ENCODE data around the gene MAPKAPK5. TPM values are rescaled to one million over a fixed set of nuclear protein-coding genes. Genes with fewer than 3 reads are reported as not detected.

Gene MAPKAPK5
- total RNA-seq, 1 donor from 2014 or later, result 61.2 TPM

GRCh38 chr12:111886662-111887545 is 44.9 kb downstream of the MAPKAPK5 start:
- ATAC-seq (ENCODE audit: low read depth), result no peak

GRCh38 chr12:111887926-111888745 is 46.1 kb downstream of the MAPKAPK5 start:
- H3K27ac Mint-ChIP-seq, result no peak overlapping the region
- intact Hi-C loops (cut with micrococcal nuclease), result no loop called here
- POLR2A ChIA-PET, result no interaction called here
- peaks cover 91% of the 10 kb centered on the region for H3K36me3 Mint-ChIP-seq (ENCODE audit: low read depth)
- DNase-seq (no peak), ATAC-seq (ENCODE audit: low read depth) (no peak)
- CTCF ChIA-PET, result no interaction called here
- H3K4me3 Mint-ChIP-seq, result no peak overlapping the region
- H3K9me3 Mint-ChIP-seq, result no peaks in the 10 kb centered on the region
- TF ChIP-seq, protein P1, sequence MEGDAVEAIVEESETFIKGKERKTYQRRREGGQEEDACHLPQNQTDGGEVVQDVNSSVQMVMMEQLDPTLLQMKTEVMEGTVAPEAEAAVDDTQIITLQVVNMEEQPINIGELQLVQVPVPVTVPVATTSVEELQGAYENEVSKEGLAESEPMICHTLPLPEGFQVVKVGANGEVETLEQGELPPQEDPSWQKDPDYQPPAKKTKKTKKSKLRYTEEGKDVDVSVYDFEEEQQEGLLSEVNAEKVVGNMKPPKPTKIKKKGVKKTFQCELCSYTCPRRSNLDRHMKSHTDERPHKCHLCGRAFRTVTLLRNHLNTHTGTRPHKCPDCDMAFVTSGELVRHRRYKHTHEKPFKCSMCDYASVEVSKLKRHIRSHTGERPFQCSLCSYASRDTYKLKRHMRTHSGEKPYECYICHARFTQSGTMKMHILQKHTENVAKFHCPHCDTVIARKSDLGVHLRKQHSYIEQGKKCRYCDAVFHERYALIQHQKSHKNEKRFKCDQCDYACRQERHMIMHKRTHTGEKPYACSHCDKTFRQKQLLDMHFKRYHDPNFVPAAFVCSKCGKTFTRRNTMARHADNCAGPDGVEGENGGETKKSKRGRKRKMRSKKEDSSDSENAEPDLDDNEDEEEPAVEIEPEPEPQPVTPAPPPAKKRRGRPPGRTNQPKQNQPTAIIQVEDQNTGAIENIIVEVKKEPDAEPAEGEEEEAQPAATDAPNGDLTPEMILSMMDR (IDR thresholded peaks at IDR 0.05), result no peak
- H3K4me1 Mint-ChIP-seq, result no peaks in the 10 kb centered on the region
- H3K27me3 Mint-ChIP-seq, result no peaks in the 10 kb centered on the region

More at GRCh38 chr12:111886662-111887545, 44.9 kb downstream of the MAPKAPK5 start:
- DNase-seq, result no peak
- TF ChIP-seq, protein P1 (IDR thresholded peaks at IDR 0.05), result no peak
- H3K36me3 Mint-ChIP-seq (ENCODE audit: low read depth), result peaks cover 91% of the 10 kb centered on the region
- no peak overlapping the region for H3K27ac Mint-ChIP-seq
- intact Hi-C loops (cut with micrococcal nuclease), result no loop called here
- ChIA-PET CTCF (no interaction called here), POLR2A (no interaction called here)
- no peak overlapping the region for H3K4me3 Mint-ChIP-seq
- no peaks in the 10 kb centered on the region for H3K9me3 Mint-ChIP-seq
- no peaks in the 10 kb centered on the region for H3K4me1 Mint-ChIP-seq
- H3K27me3 Mint-ChIP-seq, result no peaks in the 10 kb centered on the region

DNA sequence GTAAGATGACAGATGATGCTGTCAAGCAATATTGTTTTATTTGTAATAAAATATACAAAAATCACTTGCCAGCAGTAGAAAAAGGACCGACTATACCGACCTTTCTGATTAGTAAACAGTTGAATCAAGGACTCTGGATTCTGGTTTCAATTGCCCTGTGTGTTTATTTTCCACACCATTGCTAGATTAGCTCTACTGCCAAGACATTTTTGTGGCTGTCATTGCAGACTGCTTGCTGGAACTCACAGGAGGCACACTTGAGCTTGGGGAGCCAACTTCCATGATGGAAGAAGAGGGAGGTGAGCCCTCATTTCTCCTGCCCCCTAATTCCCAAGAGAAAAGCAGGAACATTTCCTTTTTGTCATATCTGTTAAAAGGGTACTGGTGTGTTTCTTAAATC is 51.3 kb downstream of the MAPKAPK5 start:
- TF ChIP-seq, protein P1 (IDR thresholded peaks at IDR 0.05), result no peak

GRCh38 chr12:111894556-111894955 is 52.5 kb downstream of the MAPKAPK5 start:
- ChIA-PET POLR2A (no interaction called here), CTCF (no interaction called here)
- Mint-ChIP-seq H3K27me3 (no peaks in the 10 kb centered on the region), H3K27ac (no peak overlapping the region), H3K9me3 (no peaks in the 10 kb centered on the region), H3K36me3 (ENCODE audit: low read depth) (peaks cover 71% of the 10 kb centered on the region), H3K4me3 (no peak overlapping the region), H3K4me1 (no peaks in the 10 kb centered on the region)
- TF ChIP-seq, protein P1 (IDR thresholded peaks at IDR 0.05), result no peak
- no peak for DNase-seq
- no peak for ATAC-seq (ENCODE audit: low read depth)
- intact Hi-C loops (cut with micrococcal nuclease), result no loop called here

More for the DNA sequence above, 51.3 kb downstream of the MAPKAPK5 start:
- no peak overlapping the region for H3K27ac Mint-ChIP-seq
- ChIA-PET CTCF (no interaction called here), POLR2A (interaction anchor here (0.7 to 1.0 kb wide), 2 partner anchors 120 to 1280 kb away, joined by 3 to 8 read pairs; partner anchors contain the start of genes ERP29 and TMEM116)
- H3K4me3 Mint-ChIP-seq, result no peak overlapping the region
- intact Hi-C loops (cut with micrococcal nuclease), result no loop called here
- peaks cover 76% of the 10 kb centered on the region for H3K36me3 Mint-ChIP-seq (ENCODE audit: low read depth)
- H3K4me1 Mint-ChIP-seq, result no peaks in the 10 kb centered on the region
- no peak for DNase-seq
- ATAC-seq (ENCODE audit: low read depth), result no peak
- no peaks in the 10 kb centered on the region for H3K27me3 Mint-ChIP-seq
- no peaks in the 10 kb centered on the region for H3K9me3 Mint-ChIP-seq

DNA sequence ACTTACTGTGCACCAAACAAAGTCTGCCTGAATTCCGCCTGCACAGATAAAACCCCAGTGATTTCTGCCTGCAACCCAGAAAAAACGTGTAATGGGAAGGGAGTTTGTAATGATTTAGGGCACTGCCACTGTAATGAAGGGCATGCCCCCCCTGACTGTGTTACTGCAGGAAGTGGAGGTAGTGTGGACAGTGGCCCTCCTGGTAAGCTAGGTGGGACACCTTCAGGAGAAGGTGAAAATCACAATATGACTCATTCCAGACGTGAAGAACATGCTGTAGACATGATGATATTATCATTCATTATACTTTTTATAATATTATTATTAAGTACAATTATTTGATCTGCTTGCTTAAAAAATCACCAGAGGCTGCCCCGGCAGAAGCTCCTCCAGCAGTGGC is 59.2 kb downstream of the MAPKAPK5 start:
- Mint-ChIP-seq H3K27me3 (no peaks in the 10 kb centered on the region), H3K4me1 (no peaks in the 10 kb centered on the region), H3K9me3 (peaks cover 1% of the 10 kb centered on the region), H3K4me3 (no peak overlapping the region), H3K27ac (no peak overlapping the region), H3K36me3 (ENCODE audit: low read depth) (peaks cover 41% of the 10 kb centered on the region)
- DNase-seq (no peak), ATAC-seq (ENCODE audit: low read depth) (no peak)
- ChIA-PET CTCF (no interaction called here), POLR2A (no interaction called here)
- TF ChIP-seq, protein P1 (IDR thresholded peaks at IDR 0.05), result no peak
- intact Hi-C loops (cut with micrococcal nuclease), result no loop called here
